HG03439 (cell line): ENCODE results near the gene KLHL29.

Experiments used
- ATAC-seq: cut with Tn5 transposase; IDR thresholded peaks from one replicate; pipeline ENCODE4 v1.9.1; 2021; ENCODE audit warnings: mild to moderate bottlenecking, moderate library complexity; ENCODE audit not compliant: unreplicated experiment

KLHL29 gene

GRCh38 chr2:23601301-23601965 lies 216.5 kb downstream of the KLHL29 start:
- ATAC-seq = no peak

GRCh38 chr2:23602116-23602515 lies 217.1 kb downstream of the KLHL29 start:
- ATAC-seq = no peak

GRCh38 chr2:23603156-23603555 lies 218.2 kb downstream of the KLHL29 start:
- no peak for ATAC-seq

GRCh38 chr2:23603581-23603980 lies 218.6 kb downstream of the KLHL29 start:
- no peak for ATAC-seq

GRCh38 chr2:23604731-23605130 lies 219.8 kb downstream of the KLHL29 start:
- ATAC-seq = no peak

GRCh38 chr2:23605236-23605635 lies 220.3 kb downstream of the KLHL29 start:
- no peak for ATAC-seq

- ATAC-seq = no peak
Observed at GRCh38 chr2:23606196-23606595, 221.2 kb downstream of the KLHL29 start.

- ATAC-seq = no peak
Observed at GRCh38 chr2:23606968-23607367, 222.0 kb downstream of the KLHL29 start.

- ATAC-seq = no peak
Observed at GRCh38 chr2:23607925-23608324, 222.9 kb downstream of the KLHL29 start.

GRCh38 chr2:23609254-23609653 lies 224.3 kb downstream of the KLHL29 start:
- no peak for ATAC-seq

GRCh38 chr2:23611839-23612238 lies 226.9 kb downstream of the KLHL29 start:
- no peak for ATAC-seq

- ATAC-seq = no peak
Observed at GRCh38 chr2:23614701-23615100, 229.7 kb downstream of the KLHL29 start.

- no peak for ATAC-seq
Observed at GRCh38 chr2:23615216-23616020, 230.4 kb downstream of the KLHL29 start.

- no peak for ATAC-seq
Observed at GRCh38 chr2:23616630-23617029, 231.7 kb downstream of the KLHL29 start.

- ATAC-seq = no peak
Observed at GRCh38 chr2:23617167-23617810, 232.3 kb downstream of the KLHL29 start.

- no peak for ATAC-seq
Observed at GRCh38 chr2:23617811-23618215, 232.8 kb downstream of the KLHL29 start.

GRCh38 chr2:23618265-23618664 lies 233.3 kb downstream of the KLHL29 start:
- ATAC-seq = no peak

GRCh38 chr2:23618794-23619530 lies 234.0 kb downstream of the KLHL29 start:
- ATAC-seq = no peak

- ATAC-seq = no peak
Observed at GRCh38 chr2:23619941-23620340, 235.0 kb downstream of the KLHL29 start.

- no peak for ATAC-seq
Observed at GRCh38 chr2:23620841-23621341, 235.9 kb downstream of the KLHL29 start.

- no peak for ATAC-seq
Observed at GRCh38 chr2:23621616-23622015, 236.6 kb downstream of the KLHL29 start.
